Measurements from ENCODE around the gene SERPINA1.

DNA sequence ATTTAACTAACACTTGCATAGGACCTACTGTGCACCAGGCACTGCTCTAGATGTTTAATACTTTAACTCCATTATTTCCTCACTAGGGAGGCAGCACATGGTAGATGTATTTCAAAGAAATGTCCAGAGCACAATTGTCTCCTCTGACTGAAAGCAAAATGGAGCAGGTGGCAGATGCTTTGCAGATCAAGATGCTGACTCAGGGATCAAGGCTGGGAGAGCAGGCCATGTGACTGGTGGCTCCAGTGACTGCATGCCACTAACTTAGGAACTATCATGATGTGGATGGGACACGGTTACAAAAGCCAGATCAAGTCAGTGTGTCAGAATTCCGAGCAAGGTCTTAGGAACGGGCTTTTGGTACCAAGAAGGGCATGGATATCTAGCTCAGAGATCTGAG lies 36.0 kb upstream of the SERPINA1 start:
- TF ChIP-seq, protein P1, sequence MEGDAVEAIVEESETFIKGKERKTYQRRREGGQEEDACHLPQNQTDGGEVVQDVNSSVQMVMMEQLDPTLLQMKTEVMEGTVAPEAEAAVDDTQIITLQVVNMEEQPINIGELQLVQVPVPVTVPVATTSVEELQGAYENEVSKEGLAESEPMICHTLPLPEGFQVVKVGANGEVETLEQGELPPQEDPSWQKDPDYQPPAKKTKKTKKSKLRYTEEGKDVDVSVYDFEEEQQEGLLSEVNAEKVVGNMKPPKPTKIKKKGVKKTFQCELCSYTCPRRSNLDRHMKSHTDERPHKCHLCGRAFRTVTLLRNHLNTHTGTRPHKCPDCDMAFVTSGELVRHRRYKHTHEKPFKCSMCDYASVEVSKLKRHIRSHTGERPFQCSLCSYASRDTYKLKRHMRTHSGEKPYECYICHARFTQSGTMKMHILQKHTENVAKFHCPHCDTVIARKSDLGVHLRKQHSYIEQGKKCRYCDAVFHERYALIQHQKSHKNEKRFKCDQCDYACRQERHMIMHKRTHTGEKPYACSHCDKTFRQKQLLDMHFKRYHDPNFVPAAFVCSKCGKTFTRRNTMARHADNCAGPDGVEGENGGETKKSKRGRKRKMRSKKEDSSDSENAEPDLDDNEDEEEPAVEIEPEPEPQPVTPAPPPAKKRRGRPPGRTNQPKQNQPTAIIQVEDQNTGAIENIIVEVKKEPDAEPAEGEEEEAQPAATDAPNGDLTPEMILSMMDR (IDR thresholded peaks at IDR 0.05; ENCODE audit: low read length) = no peak
- TF ChIP-seq EZH2phosphoT487 (IDR thresholded peaks at IDR 0.05; ENCODE audit: low read length) = no peak
